Mesenteric fat pad (tissue), 1 donor: ENCODE results near the gene CUX1. TPM values are rescaled to one million over a fixed set of nuclear protein-coding genes. Genes with fewer than 3 reads are reported as not detected.
"Not testable (repeated sequence)": the region's sequence is repeated elsewhere in the genome, so short reads cannot be mapped to it uniquely, and the experiment has no call there.

Experiments used
- DNase-seq: peaks from one replicate; pipeline ENCODE4 v3.0.0-alpha.2; 2020; ENCODE audit warnings: low spot score
- total RNA-seq: library from RNA; stranded (reverse); fragmentation: NEBNext Ultra II Directional; extraction: Animal tissue kit (Norgen Biotek cat#: 25700); gene quantifications from one replicate; pipeline ENCODE4 v1.2.1, GENCODE V29; 2021
- donor health status: DM: yes; HTN: yes; CAD: no.

CUX1 gene
- total RNA-seq, 1 donor from 2014 or later = 115 TPM

DNA sequence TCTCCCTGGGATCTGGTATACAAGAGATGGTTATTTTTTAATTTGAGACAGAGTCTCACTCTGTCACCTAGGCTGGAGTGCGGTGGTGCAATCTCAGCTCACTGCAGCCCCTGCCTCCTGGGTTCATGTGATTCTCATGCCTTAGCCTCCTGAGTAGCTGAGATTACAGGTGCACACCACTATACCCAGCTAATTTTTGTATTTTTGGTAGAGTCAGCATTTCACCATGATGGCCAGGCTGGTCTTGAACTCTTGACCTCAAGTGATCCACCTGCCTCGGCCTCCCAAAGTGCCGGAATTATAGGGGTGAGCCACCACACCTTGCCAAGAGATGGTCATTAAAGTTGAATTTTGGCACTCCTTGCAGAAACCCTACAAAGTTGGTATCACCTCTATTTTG lies 71.1 kb downstream of the CUX1 start:
- DNase-seq = not testable (repeated sequence)

DNA sequence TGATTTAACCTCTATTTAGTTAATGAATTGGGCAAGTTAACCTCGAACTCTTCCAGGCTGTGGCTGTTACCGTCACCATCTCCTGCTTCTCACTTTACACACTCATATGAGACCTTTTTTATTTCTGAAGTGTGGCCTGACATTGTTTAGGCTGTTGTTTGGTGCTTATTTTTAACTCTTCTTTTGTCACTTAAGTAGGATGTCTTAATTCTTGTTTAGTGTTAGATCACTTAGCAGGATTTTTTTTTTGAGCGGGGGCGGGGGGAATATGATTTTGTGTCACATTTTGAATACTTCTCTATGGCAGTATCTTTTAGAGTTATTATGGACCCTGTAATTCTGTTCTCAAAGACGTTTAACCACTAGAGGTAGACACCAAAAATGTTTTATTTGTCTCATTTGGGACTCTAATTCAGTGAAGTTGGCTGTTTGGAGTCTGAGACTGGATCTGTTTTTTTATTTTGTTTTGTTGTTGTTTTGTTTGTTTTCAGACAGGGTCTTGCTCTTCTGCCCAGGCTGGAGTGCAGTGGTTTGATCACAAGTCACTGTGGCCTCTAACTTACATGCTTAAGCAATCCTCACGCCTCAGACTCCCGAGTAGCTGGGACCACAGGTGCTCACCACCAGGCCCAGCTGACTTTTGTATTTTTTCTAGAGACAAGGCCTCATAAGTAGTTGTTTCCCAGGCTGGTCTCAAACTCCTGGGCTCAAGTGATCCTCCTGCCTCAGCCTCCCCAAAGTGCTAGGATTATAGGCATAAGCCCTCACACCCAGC lies 73.5 kb downstream of the CUX1 start:
- DNase-seq = no peak

DNA sequence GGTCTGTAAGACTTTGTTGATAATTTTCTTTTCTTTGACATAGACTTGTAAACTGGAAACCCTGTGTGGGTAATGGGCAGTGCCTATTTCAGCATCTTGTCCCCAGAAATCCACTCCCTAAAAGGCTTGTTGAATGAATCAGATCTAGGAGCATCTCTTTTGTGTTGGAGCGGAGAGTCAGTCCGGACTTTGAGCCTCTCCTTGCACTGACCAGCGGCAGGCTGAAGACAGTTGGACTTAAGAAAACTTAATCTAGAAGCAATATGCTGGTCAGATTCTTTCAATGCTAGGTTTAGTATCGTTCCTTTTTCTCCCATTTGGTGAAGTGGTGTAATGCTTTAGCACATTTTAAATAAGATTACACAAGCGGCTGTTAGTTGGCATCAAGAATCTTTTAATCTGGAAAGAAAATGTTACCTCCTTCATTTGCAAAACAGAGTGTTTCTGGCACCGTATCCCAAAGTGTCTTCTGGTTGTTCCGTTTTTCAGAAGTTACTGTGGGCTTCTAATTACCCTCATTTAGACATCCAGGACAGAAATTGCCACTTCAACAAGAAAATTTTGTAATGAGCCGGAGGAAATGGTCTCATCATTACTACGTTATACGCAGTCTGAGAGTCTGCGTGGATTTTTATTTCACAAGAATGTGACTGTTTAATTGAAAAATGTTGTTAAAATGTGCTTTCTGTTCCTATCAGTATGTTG lies 74.7 kb downstream of the CUX1 start:
- DNase-seq = no peak

- no peak for DNase-seq
These were observed 76.1 kb downstream of the CUX1 start for GRCh38 chr7:101893341-101894082.

DNA sequence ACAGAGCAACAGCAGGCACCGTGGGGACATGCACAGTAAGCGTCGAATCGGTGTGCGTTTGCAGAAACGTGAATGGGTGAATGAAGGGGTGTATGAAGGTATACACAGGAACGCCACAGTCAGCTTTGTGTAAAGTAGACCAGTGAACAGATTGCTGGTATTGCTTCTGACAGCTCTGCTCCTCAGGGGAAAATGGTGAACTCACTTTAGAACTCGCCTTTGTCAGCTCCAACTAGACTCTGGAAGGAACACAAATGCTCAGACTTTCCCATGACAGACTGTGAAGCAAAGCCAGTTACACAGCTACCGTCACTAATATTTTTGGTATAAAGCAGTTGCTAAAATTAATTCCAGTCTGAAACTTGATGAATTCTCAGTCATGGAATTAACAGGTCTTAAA lies 78.9 kb downstream of the CUX1 start:
- no peak for DNase-seq

- DNase-seq = no peak
These were observed 79.5 kb downstream of the CUX1 start for GRCh38 chr7:101896941-101897340.

- no peak for DNase-seq
These were observed 80.7 kb downstream of the CUX1 start for GRCh38 chr7:101898106-101898505.

GRCh38 chr7:101899616-101900015 lies 82.2 kb downstream of the CUX1 start:
- no peak for DNase-seq

DNA sequence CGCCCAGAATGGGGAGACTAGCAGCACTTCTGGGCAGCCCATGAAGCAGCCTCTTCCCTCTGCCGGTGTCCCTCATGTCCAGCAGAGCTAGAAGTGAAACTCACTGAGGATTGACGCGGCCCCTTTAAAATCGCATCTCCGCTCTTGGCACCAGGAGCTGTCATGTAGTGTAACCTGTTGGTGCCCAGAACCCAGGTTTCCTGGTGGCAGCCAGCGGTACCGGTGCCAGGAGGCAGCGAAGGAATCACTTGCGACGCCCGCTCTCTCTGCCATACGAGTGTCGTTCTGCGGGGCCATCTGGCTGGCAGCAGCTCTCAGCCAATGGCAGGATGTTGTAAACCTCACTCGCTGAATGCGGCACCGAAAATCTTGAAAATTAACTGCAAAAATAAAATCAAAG lies 82.7 kb downstream of the CUX1 start:
- DNase-seq = no peak

DNA sequence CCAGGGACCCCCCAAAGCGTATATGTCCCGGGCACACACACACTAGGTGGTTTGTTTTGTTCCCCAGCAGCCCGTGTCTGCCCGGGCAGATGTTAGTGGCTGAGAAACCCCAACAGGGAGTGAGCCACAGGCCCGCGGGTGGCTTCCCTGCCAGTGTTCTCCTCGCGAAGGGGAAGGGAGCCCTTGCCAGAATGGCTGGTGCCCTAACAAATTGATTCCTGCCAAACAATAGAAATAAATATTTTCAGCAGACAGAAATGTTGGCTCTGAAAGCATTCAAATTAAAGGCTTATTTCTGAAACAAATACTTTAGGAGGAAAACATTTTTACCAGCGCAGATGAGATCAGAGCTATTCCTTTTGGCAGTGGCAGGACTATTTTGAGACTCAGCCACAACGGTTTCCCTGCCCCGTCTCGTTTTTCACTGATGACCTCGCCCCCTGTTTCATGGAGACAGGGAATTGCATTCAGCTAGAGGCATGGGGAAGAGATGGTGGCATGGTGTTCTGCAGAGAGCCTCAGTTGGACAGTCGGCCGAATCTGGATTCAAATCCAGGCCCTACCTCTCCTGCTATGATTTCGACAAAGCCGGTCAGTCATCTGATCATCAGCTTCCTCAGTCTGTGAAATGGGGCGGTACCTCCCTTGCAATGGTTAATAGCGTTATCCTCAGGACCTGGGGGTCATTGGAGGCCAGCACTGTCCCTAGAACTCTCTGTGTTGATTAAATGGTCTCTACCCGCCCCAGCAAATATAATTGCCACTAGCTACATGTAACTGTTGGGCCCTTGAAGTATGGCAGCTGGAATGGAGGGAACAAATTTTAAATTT lies 84.5 kb downstream of the CUX1 start:
- no peak for DNase-seq

DNA sequence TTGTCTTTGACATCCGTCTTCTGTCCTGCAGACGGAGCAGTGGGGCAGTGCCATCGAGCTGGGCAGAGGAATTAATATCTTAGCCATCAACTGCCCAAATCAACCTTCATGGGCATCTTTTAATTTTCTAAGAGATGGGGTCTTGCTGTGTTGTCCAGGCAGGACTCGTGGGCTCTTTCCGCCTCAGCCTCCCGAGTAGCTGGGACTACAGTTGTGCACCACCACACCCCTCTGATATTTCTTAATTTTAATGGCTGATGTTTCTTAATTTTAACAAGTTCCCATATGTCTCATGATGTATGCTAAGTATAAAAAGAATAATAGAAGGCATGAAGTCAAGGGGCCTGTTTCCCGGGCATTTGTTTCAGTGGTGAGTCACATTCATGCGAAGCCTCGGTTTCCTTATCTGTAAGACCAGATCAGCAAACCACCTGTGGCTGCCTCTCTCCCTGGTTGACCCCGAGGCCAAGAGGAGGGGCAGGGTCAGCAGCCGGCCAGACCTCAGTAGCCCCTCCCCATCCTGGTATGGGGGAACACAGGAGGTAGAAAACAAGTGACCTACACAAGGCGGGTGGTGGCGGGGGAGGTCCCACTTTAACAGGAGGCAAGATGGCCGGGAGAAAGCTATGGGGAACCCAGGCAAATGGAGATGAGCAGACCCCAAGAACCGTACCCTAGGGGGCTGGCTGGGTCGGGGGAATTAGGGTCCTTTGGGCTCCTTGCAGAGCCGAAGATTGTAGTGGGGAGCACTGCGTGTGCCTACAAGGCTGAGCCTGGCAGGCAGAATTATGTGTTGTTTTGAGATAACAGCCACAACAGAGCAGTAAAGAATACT lies 85.5 kb downstream of the CUX1 start:
- no peak for DNase-seq

GRCh38 chr7:101903515-101903868 lies 86.1 kb downstream of the CUX1 start:
- DNase-seq = no peak

DNA sequence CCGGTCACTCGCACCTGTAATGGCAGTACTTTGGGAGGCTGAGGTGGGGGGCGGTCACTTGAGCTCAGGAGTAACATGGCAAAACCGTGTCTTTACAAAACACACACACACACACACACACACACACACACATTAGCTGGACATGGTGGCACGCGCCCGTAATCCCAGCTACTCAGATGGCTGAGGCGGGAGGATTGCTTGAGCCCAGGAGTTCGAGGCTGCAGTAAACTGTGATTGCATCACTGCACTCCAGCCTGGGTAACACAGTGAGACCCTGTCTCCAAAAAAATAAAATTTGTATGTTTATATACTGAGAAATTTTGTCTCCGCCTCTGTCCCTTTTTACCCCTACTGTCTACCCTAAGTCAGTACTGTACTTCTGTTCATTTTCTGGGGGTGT lies 86.6 kb downstream of the CUX1 start:
- DNase-seq = no peak

- DNase-seq = no peak
These were observed 87.9 kb downstream of the CUX1 start for GRCh38 chr7:101905203-101905865.

- no peak for DNase-seq
These were observed 89.1 kb downstream of the CUX1 start for GRCh38 chr7:101906291-101907240.

- DNase-seq = no peak
These were observed 93.8 kb downstream of the CUX1 start for GRCh38 chr7:101910991-101911799.

GRCh38 chr7:101911800-101912715 lies 94.6 kb downstream of the CUX1 start:
- DNase-seq = no peak
